ENCODE measurements around the gene LRRN4. TPM values are rescaled to one million over a fixed set of nuclear protein-coding genes. Genes with fewer than 3 reads are reported as not detected.

LRRN4 gene
- not detected for total RNA-seq

DNA sequence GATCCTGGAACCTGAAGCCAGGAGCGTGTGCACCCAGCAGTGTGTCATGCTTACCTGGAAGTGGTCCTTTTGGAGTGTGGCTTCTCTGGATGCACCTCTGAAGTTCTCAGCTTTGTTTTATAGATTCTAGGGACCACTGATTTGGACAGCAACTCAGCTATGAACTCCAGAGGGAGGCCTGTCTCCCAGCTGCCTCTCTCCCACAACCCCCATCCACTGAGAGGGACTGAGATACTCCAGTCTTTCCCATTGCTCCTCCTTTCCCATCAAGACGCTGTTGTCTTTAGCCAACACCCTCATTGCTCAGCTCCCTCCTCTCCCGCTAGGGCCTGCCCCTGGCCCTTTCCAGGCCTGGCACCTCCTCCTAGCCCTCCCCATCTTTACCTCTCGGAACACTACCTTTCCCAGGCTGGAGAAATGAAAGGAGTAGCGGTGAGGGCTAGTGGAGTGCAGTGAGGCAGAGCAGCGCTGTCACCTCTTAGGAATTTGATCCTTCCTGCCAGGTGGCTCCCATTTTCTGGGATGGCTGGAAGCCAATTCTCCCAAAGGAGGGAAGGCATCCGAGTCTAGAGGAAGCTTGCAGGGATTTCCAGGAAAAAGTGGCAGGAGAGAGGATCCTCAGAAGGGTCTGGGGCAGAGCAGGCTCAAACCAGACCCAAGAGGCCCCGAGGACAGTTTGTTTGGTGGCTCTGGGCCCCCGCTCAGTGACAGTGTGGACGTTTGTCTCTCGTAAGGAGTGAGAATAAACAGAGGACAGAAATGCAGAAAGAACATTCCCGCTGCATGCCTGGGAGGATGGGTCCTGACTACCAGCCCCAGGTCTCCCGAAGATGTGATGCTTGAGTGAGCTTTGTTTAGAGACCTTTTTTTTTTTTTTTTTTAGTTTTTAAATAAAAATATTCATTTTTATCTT is at the start of gene LRRN4:
Gene LRRN4, minus strand, starts transcription at position 285 of the 913 bp plus-strand sequence. CDS start 1,261 bp downstream, outside the sequence.
- no peaks in the 10 kb centered on the region for H3K9me3 ChIP-seq
- WGBS, 2 donors = 51 to 54% methylated on average over 13 of the region's 13 CpGs
- peaks cover 0 to 13% (median 1%) of the 10 kb centered on the region in 4 donors for H3K4me1 ChIP-seq
- H3K36me3 ChIP-seq = no peaks in the 10 kb centered on the region
- no peak within 1 kb of the TSS for H3K27ac ChIP-seq
- H3K27me3 ChIP-seq = peaks cover 0 to 32% of the 10 kb centered on the region in 2 donors
- no peak for DNase-seq (ENCODE audit: low spot score in 2 of 2)
- no peak within 1 kb of the TSS for H3K4me3 ChIP-seq
- no peak for TF ChIP-seq EP300 (IDR thresholded peaks at IDR 0.05)
- TF ChIP-seq POLR2A (IDR thresholded peaks at IDR 0.05) = no peak
- TF ChIP-seq, protein P1, sequence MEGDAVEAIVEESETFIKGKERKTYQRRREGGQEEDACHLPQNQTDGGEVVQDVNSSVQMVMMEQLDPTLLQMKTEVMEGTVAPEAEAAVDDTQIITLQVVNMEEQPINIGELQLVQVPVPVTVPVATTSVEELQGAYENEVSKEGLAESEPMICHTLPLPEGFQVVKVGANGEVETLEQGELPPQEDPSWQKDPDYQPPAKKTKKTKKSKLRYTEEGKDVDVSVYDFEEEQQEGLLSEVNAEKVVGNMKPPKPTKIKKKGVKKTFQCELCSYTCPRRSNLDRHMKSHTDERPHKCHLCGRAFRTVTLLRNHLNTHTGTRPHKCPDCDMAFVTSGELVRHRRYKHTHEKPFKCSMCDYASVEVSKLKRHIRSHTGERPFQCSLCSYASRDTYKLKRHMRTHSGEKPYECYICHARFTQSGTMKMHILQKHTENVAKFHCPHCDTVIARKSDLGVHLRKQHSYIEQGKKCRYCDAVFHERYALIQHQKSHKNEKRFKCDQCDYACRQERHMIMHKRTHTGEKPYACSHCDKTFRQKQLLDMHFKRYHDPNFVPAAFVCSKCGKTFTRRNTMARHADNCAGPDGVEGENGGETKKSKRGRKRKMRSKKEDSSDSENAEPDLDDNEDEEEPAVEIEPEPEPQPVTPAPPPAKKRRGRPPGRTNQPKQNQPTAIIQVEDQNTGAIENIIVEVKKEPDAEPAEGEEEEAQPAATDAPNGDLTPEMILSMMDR (IDR thresholded peaks at IDR 0.05) = no peak

- Histone ChIP-seq H3K4me1 (no peaks in the 10 kb centered on the region), H3K27ac (no peak overlapping the region), H3K9me3 (no peaks in the 10 kb centered on the region), H3K36me3 (no peaks in the 10 kb centered on the region), H3K4me3 (no peak overlapping the region), H3K27me3 (no peaks in the 10 kb centered on the region)
- DNase-seq (ENCODE audit: low spot score in 2 of 2) = no peak
- 88 to 91% methylated on average over 1 of the region's 1 CpG for WGBS, 2 donors
- TF ChIP-seq POLR2A (IDR thresholded peaks at IDR 0.05) (no peak), EP300 (IDR thresholded peaks at IDR 0.05) (no peak)
- TF ChIP-seq, protein P1 (IDR thresholded peaks at IDR 0.05) = no peak
These were observed 49.4 kb upstream of the LRRN4 start for GRCh38 chr20:6103301-6103700.

DNA sequence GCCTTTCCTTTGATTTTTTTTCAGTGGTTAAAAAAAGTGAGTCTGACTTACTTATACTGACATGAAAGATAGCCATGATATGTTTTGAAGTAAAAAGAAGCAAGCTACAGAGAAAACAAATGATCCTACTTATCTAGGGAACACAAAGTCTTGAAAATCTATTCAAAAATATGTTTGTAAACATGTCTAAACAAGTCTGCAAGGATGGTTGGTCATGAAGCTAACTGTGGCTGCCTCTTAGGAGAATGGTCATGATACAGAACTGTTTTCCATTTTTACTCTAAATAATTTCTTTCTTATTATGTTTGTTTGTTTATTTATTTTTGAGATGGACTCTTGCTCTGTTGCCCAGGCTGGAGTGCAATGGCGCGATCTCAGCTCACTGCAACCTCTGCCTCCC is 47.5 kb upstream of the LRRN4 start:
- H3K27ac ChIP-seq = no peak overlapping the region
- H3K27me3 ChIP-seq = no peaks in the 10 kb centered on the region
- TF ChIP-seq POLR2A (IDR thresholded peaks at IDR 0.05) (no peak), EP300 (IDR thresholded peaks at IDR 0.05) (no peak)
- TF ChIP-seq, protein P1 (IDR thresholded peaks at IDR 0.05) = no peak
- WGBS, 2 donors = 94 to 99% methylated on average over 2 of the region's 2 CpGs
- no peaks in the 10 kb centered on the region for H3K4me1 ChIP-seq
- no peak for DNase-seq (ENCODE audit: low spot score in 2 of 2)
- H3K4me3 ChIP-seq = no peak overlapping the region
- no peaks in the 10 kb centered on the region for H3K36me3 ChIP-seq
- H3K9me3 ChIP-seq = no peaks in the 10 kb centered on the region

GRCh38 chr20:6100246-6100645 is 46.4 kb upstream of the LRRN4 start:
- Histone ChIP-seq H3K4me3 (no peak overlapping the region), H3K4me1 (no peaks in the 10 kb centered on the region), H3K36me3 (no peaks in the 10 kb centered on the region), H3K27me3 (no peaks in the 10 kb centered on the region), H3K27ac (no peak overlapping the region), H3K9me3 (no peaks in the 10 kb centered on the region)
- TF ChIP-seq POLR2A (IDR thresholded peaks at IDR 0.05) = no peak
- no peak for TF ChIP-seq EP300 (IDR thresholded peaks at IDR 0.05)
- TF ChIP-seq, protein P1 (IDR thresholded peaks at IDR 0.05) = no peak
- WGBS, 2 donors = 90 to 96% methylated on average over 2 of the region's 2 CpGs
- no peak for DNase-seq (ENCODE audit: low spot score in 2 of 2)

DNA sequence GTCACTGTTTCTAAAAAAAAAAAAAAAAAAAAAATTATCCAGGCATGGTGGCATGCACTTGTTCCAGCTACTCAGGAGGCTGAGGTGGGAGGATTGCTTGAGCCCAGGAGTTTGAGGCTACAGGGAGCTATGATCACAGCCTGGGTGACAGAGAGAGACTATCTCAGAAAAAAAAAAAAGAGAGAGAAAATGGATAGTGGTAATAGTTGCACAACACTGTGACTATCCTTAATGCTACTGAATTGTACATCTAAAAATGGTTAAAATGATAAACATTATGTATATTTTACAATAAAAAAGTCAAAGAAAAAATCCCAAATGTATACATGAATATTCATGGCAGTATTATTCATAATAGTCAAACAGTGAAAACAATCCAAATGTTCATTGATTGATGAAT is 46.0 kb upstream of the LRRN4 start:
- H3K36me3 ChIP-seq = no peaks in the 10 kb centered on the region
- no peak overlapping the region for H3K4me3 ChIP-seq
- no peak overlapping the region for H3K27ac ChIP-seq
- no peak for TF ChIP-seq POLR2A (IDR thresholded peaks at IDR 0.05)
- TF ChIP-seq, protein P1 (IDR thresholded peaks at IDR 0.05) = no peak
- TF ChIP-seq EP300 (IDR thresholded peaks at IDR 0.05) = no peak
- H3K27me3 ChIP-seq = no peaks in the 10 kb centered on the region
- no peak for DNase-seq (ENCODE audit: low spot score in 2 of 2)
- no peaks in the 10 kb centered on the region for H3K9me3 ChIP-seq
- H3K4me1 ChIP-seq = no peaks in the 10 kb centered on the region

Data from tibial nerve (tissue), 4 donors.